Right renal cortex interstitium (tissue), 3 donors: ENCODE measurements around the gene PACSIN1. TPM values are rescaled to one million over a fixed set of nuclear protein-coding genes. Genes with fewer than 3 reads are reported as not detected.

Experiments used
- DNase-seq, 3 donors: peaks; one replicate each; pipeline ENCODE4 v3.0.0-alpha.2; 2013; ENCODE audit warnings: low read depth in 3 of 3, low spot score in 2 of 3
- polyA plus RNA-seq, 3 donors: library from polyadenylated mRNA; unstranded; fragments of 120-200 nt; gene quantifications; one replicate each; pipeline ENCODE4 v1.2.1, GENCODE V29; 2013; ENCODE audit not compliant: insufficient read length in 3 of 3

The PACSIN1 gene
- polyA plus RNA-seq, 3 donors = 0.72 to 0.79 (median 0.75) TPM

DNA sequence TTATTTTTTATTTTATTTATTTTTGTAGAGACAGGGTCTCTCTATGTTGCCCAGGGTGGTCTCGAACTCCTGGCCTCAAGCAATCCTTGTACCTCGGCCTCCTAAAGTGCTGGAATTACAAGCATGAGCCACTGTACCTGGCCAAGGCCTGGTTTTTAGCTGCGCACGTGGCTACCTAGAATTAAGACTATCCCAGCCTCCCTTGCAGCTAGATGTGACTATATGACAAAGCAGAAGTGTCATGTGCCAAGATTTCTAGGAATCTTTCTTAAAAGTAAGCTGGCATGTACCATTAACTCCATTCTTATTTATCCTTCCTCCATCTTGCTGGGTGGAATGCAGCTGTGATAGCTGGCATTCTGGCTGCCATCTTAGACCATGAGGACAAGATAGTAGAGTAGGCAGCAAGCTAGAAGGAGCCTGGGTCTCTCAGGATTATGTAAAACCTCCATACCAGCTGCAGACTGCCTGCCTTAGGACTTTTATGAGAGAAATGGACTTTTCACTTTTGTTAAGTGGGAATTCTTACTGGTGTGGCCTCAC is 92.4 kb downstream of the PACSIN1 start:
- DNase-seq = no peak

DNA sequence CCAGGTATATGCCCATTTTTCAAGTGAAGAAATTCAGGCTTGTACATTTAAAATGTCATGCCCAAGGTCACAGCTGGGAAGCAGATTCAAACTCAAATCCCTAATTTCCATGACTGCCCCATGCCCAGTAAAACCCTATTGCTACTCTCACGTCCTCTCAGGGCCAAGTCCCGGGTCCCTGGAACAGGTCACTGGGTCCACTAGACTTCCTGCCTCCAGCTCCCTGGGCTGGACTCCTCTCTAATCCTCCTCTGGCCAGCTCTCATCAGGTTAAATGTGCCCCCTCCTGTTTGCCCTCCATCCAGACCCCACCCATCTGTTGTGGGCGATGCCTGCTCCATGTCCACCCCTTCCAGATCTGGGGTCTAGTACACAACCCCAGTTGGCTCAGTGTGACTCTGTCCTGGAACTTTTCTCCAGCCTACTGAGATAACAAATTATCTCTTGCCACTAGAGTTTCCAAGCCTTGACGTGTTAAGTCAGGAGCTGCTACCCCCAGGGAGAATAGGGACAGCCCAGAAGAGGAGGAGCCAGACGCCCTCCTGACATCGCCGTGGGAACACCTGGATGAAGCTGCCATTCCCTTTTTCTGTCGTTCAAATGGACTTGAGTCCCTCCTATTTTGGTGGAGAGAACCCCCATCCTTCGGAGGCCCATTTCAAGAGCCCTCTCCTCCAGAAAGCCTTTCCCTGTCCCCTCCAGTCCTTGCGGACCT is 93.9 kb downstream of the PACSIN1 start:
- DNase-seq = no peak

DNA sequence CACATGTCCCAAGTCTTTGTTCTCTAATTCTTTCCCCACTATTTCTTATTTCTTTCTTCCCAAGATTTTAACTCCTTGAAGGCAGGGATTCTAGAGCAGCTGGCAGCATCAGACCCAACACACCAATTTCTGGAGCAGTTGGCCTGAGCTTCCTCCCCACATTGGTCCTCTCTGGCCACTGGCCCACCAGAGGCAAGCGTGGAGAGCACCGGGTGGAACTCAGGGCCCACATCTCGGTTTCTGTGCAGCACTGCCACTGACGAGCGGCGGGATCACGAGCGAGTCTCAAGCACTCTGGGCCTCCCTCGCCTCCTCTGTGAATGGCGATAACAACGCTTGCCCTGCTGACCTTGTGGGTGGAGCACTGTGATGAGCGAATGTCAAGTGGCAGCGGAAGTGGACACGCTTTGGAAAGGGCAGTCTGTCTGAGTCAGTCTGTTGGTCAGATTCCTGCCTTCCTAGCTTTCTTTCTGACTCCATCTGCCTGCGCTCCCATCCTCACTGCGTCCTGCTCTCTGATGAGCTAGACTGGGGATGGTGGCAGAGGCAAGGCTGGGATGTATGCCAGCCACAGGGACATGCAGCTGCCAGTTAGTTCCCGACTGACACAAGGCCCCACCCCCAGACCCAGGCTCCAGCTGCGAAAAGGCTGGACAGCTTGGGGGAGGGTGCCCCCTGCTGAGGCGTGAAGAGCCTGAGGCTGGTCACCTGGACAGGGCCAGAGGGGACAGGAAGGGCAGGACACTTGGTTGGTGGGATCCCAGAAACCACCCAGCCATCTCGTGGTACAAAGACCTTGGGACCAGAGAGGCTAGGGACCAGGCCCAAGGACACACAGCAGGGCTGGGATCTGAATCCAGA is 94.7 kb downstream of the PACSIN1 start:
- no peak for DNase-seq

DNA sequence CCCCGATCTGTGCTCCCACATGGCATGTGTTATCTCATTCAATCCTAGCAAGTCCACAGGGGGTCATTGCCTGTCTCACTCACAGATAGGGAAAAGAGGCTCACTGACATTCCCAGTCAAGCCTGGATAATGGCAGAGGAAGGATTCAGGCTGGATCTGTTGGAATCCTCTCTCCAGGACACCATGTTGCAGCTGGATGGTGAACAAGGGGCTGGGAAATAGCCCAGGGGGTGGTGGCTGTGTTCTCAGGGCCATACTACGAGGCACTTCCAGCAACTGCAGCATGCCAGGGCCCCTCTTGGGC is 95.3 kb downstream of the PACSIN1 start:
- no peak for DNase-seq

DNA sequence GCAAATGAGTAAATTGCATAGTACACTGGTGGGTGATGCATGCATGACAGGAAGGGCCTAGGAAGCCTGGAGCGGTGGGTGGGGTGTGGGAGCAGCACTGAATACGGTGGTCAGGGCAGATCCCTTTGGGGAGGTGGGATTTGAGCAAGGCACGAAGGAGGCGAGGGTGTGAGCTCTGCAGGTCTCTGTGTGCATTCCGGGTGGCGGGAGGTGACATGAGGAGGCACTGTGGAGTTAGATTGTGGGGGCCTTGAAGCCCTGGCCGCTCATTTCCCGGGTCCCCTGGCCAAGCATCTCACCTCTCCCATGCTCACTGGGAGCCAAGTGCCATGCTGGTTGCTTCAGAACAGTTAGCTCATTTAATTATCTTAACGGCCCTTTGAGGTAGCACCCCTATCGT is 96.5 kb downstream of the PACSIN1 start:
- no peak for DNase-seq

DNA sequence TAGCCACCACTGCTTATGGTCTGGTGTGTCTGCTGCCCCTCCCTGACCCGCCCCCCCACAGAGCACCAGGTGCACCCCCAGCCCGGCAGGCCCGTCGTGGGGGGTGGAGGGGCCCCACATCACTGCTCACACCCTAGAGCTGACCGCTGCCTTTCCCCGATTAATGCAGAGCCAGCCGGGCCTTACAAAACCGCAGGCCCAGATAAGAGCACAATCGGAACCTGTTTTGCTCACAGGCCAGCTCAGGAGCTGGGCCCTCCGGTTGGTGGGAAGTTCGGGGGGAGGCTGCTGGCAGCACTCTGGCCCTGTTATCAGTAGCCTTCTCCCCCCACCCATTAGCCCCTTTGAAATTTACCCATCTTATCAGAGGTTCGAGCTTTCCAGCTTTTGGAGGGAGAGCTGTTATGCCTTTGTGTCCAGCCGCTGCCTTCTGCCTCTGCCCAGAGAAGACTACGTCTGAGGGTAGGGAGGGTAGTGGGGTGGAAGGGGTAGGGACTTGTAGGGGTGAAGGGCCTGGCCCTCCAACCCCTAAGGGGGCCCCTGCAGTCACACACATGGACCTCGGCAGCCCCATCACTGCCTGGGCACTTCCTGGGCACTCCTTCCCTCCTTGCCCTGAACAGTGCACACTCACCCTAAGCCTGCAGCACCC is 97.1 kb downstream of the PACSIN1 start:
- DNase-seq = no peak

DNA sequence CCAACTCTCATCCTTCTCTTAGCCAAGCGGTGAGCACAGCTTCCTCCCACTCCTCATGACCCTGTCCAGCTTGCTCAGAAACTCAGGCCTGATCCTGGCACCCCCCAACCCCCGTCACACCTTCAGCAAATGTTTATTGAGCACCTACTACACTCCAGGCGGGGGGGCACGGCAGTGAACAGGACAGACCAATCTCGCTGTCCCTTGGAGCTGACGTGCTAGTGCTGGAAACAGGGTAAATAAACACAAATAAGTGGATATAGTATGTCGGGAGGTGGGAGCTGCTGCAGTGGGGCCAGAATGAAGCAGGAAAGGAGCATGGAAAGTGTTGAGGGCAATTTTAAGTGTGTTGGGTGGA is 97.6 kb downstream of the PACSIN1 start:
- no peak for DNase-seq

DNA sequence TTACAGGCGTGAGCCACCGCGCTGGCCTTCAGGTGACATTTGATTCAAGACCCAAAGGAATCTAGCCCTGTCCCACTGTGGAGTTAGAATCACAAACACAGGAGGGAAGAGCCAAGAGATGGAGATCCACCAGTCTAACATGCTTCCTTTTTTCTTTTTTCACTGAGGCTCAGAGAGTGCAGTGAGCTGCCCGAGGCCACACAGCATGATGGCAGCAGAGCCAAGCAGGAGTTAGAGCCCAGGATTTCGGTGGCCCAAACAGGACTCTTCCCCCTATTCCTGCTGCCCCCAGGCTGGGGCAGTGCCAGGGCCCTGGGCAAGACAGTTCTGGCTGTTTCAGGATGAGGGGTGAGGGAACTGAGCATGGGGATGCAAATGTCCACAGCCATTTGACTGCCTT is 98.3 kb downstream of the PACSIN1 start:
- no peak for DNase-seq

DNA sequence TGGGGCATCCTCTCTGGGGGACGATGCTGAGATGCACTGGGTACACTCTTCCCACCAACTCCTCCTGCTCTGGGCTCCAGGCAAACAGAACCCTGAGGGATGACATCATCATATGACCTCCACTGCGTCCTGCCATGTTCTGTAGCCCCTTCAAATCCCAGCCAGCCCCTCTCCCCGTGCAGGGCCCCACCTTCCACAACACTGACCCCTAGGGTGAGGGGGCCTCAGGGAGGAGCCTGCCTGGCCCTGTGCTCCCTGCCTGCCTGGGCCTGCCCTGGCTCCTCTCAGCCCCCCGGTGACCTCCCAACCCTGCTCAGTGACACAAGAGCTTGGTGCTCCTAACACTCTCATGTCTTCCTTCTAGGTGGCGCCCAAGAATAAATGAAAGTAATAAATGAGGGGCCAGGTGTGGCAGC is 99.9 kb downstream of the PACSIN1 start:
- no peak for DNase-seq

DNA sequence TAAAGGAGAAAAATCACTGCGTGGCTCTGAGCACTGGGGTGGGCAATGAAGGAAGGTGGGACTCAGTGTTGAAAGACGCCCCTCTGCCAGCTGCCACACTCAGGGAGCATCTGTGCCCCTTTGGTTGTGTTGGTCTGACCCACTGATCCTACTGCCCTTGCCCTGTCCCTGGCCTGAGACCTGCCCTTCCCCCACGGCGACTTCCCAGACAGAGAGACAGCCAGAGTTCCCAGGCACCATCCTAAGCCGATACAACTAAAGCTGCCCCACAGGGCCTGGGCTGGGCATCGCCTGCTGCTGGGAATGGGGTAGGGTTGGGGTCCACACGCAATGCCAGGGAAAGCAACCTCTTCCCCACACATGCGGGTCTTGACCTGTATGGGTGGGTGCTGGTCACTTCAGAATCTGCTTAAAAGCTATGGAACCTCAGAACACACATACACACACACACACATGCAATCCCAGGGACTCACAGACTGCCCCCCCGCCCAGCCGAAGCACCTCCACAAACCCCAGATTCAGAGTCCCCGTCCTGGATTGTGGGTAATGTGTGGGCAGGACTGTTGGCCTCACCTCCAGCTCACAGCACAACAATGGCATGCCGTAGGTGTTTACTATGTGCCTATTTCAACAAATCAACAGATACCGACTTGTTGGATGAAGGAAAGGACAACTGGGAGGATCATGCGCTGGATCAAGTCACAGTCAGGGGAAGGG is 101.1 kb downstream of the PACSIN1 start:
- no peak for DNase-seq

DNA sequence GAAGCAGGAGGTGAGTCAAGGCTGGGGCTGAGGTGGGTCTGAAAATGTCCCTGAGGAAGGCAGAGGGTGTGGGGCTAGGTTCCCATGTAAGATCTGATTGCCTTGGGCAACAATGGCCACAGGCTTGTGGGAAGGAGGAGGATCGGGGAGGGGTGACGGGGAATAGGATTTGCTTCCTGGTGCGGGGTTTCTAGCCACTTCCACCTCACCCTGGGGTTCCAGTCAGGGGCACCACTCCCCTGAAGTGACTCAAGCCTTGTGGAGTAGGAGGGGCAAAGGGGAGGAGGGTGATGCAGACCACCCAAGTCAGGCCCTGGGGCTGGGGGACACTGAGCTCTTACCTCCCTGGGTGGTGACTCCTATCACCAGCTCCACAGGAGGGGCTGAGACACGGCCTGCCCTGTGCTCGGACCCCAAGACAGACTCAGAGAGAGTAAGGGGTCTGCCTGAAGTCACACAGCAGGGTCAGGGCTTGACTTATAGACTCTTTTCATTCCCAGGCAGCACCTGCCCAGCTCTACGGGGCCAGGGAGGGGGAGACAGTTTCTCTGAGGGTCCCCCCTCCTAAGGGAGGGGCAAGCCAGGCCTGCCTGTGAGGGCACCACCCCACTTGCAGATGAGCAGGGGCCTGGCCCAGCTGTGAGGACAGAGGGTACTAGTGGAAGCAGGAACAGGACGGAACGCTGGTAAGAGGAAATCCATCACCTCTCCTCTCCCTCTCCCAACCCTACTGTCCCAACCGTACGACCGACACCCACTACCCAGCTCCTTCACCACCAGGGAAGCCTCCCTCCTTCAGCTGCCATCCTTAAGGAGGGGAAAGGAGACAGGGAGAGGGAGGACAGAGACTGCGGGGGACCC is 102.7 kb downstream of the PACSIN1 start:
- no peak for DNase-seq

DNA sequence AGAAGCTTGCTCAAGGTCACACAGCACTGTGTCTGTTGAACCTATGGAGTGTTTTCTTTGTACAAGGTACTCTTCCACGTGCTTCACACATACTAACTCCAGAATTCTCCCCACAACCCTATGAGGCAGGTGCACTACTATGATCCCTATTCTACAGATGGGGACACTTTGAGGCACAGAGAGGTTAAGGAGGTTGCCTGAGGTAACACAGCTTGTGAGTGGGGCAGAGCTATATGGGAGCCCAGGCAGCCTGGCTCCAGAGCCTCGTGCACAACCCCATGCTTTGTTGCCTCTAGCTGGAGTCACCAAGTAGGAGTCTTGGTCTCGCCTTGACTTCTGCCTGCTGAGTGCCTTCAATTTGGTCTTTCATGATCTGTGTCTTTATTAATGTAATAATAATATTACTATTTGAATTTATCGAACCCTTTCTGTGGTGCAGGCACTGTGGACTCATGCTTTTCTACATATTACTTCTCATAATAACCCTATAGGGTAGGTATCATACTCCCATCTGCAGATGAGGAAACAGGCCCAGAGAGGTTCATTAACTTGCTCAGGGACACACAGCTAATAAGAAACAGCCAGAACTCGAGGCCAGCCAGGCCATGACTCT is 103.6 kb downstream of the PACSIN1 start:
- no peak for DNase-seq

DNA sequence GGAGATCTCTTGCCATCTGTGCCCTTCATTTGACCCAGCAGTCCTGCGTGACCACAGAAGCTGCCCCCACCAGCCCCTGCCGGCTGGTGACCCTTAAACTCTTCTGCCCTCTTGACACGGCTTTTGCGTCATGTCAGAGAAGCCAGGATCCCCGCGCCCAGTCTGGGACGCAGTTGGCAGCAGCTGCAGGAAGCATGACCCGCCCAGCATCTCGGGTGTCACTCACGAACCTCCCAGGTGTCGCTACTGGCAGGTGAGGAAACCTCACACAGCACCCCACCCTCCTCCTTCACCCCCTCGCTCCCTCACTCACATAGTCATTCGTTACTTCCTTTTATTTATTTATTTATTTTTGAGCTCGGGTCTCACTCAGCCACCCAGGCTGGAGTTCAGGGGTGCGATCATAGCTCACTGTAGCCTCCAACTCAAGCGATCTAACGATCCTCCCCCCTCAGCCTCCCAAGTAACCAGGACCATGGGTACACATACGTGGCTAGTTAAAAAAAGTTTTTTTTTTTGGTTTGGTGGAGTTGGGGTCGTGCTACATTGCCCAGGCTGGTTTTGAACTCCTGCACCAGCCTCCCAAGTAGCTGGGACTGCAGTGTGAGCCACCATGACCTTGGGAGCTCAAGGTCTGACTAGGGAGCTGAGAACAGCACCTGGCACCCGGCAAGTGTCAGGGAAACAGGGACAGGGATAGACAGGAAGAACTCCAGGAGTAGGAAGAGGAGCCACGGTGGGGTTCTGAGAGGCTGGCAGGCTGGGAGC is 104.4 kb downstream of the PACSIN1 start:
- no peak for DNase-seq

DNA sequence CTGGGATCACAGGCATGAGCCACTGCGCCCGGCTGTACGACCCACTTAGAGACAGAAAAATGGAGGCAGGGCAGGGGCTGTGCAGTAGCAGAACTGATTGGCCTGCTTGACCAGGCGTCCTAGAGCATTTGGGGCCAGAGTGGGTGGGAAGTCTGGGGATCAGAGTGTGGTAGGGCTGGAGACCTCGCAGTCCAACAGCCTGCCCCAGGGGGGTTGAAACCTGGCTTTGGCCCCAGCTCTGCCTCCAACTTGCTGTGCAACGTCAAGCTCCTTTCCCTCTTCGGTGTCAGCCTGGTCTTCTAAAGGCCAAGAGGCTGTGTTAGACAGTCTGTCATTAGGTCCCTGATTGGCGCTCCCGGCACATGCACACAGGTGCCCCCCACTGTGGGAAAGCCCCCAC is 105.5 kb downstream of the PACSIN1 start:
- no peak for DNase-seq

DNA sequence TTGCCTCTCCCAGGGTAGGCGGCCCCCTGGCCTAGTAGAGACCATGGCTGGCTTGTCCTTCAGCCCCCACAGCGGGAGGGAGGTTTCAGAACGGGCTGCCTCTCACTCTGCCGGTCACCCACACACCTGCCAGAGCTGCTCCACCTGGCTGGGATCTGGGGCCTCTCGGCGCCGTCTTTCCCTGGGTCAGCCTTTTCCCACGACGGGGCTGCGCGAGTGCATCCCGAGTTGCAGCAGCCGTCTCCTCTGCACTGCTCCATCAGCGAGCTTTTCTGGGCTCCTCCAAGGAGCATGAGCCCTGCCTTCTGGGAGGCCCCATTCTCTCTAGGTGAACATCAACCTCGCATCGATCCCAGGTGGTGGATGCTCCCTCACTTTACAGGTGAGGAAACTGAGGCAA is 106.1 kb downstream of the PACSIN1 start:
- DNase-seq = no peak

DNA sequence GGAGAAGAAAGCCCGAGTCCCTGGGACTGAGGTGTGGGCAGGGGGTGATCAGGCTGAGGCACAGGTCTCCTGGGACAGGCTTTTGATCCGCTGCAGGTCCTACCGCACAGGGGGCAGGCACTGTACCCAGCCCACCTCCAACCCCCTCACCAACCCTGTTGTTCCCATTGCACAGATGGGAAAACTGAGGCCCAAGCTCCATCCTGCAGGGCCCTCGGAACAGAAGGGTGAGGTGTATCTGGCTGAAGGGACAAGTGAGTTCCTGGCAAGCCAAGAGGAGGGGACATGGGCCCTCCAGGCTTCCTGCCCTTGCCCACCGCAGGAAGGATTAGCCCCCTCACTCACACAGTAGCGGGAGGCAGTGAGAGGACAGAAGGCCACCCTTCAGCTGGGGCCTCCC is 106.7 kb downstream of the PACSIN1 start:
- DNase-seq = no peak

DNA sequence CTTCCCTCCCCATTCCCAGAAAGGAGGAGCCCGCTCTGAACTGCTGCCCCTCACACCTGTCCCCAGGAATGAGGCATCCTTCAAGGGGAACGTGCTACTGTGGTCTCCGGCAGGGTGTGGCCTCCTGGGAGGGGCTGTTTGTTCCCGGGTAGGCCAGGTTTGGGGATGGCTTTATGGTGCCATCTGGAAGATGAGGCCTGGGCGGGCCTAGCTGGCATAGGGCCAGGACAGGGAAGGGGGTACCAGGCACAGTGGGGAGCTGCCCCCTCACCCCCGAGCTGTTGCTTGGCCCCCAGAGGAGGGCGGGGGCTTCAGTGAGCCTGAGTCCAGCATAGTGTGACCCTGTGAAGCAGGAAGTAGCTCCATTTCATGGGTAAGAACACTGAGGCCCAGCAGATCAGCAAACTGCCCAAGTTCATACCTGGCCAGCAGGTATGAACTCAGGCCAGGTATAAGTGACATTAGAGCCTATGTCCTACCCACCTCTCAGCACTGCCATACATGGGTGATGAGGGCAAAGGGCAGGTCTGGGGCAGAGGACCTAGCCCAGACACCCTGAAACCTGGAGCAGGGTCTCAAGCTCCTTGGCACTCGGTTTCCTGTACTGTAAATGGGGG is 107.8 kb downstream of the PACSIN1 start:
- DNase-seq = no peak

DNA sequence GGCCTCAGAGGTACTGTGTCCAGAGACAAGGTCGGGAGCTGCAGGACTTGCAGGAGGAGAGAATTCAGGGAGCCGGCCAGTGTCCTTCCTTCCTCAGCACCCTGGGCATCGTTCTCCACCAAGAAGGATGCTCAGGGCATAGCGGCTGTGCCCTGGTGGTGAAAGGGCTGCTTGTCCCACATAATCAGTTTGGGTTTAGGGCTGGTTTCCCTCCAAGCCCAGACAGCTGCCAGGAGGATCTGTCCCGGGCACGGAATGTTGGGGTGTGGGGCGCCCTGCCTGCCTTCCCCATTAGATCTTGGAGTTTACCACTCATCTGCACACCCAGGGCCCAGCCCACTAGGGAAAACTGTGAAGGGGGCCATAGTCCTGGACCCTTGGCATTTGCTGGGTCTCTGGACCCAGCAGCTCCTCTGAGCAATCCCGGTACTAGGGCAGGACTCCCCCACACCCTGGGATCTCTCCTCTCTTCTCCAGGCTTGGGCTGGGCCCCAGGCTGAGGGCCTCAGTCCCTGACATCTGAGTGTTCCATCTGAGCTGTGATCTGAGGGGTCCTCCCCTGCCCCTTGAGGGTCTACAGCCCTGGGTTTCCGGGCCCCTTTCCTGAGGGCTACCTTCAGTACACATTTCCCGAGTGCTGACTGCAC is 108.9 kb downstream of the PACSIN1 start:
- no peak for DNase-seq
